GM19238 (cell line): ENCODE data around the gene MYF6.

Experiments used
- DNase-seq: peaks from one replicate; pipeline ENCODE4 v3.0.0; 2011; ENCODE audit warnings: low spot score; ENCODE audit not compliant: insufficient read length

Gene MYF6

GRCh38 chr12:80756875-80757274 is 49.4 kb downstream of the MYF6 start:
- DNase-seq = no peak
